ENCODE data around the gene ST7.

The ST7 gene

GRCh38 chr7:117035465-117035862 is 82.2 kb downstream of the ST7 start:
- H3K4me3 Mint-ChIP-seq: no peak overlapping the region
- no peak overlapping the region for H3K27ac Mint-ChIP-seq
- H3K9me3 Mint-ChIP-seq (ENCODE audit: low read depth): peaks cover 3% of the 10 kb centered on the region
- H3K27me3 Mint-ChIP-seq: no peaks in the 10 kb centered on the region
- no peaks in the 10 kb centered on the region for H3K4me1 Mint-ChIP-seq (ENCODE audit: low read depth)
- H3K36me3 Mint-ChIP-seq: peaks cover 2% of the 10 kb centered on the region

DNA sequence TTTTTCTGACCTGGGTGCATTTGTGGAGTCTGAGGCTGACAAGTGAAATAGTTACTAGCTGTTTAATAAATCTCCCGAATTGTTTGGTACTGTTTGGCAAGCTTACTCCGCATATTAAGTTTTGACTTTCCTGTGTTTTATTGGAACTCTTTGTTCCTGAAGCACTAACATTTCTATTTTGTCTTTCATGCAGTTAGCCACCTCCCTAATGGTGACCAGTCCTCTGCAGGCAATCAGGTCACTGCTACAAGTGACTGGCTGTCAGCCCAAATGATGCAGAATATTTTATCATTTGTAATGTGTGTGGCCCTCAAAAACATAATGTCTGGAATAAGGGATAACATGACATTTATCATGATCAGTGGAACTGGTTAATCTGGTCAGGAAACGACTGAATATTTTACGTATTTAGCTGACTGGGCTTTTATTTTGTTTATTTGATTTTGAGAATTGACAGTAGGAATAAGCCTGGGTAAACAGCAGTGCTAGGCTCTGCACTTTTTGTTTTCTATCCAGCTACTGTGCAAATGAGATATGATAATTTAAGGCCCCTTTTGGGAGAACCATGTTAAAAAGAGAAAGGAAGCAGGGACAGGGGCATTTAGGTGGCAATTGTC is 82.9 kb downstream of the ST7 start:
- no peaks in the 10 kb centered on the region for H3K9me3 Mint-ChIP-seq (ENCODE audit: low read depth)
- H3K4me3 Mint-ChIP-seq: no peak overlapping the region
- H3K4me1 Mint-ChIP-seq (ENCODE audit: low read depth): peaks cover 4% of the 10 kb centered on the region
- no peaks in the 10 kb centered on the region for H3K27me3 Mint-ChIP-seq
- H3K27ac Mint-ChIP-seq: no peak overlapping the region
- H3K36me3 Mint-ChIP-seq: no peaks in the 10 kb centered on the region

- H3K27ac Mint-ChIP-seq: no peak overlapping the region
- no peaks in the 10 kb centered on the region for H3K27me3 Mint-ChIP-seq
- H3K36me3 Mint-ChIP-seq: peaks cover 2% of the 10 kb centered on the region
- H3K4me3 Mint-ChIP-seq: no peak overlapping the region
- no peaks in the 10 kb centered on the region for H3K9me3 Mint-ChIP-seq (ENCODE audit: low read depth)
- peaks cover 5% of the 10 kb centered on the region for H3K4me1 Mint-ChIP-seq (ENCODE audit: low read depth)
Observed at GRCh38 chr7:117036836-117037235, 83.5 kb downstream of the ST7 start.

DNA sequence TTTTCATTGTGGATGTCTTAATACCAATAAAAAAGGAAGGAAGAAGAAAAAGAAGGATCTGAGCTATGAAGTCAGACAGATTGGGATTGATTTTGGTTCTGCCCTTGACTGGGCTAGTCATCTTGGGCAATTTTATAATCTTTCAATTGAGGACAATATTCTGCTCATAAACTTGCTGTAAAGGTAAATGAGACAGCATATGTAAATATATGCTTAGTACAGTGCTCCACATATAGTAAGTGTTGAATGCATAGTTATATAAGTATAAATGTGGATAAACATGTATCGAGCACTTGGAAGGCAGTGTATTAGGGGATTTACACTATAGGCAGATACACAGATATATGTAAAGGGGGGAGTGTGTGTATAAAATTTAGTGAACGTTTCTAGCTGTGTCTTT is 85.1 kb downstream of the ST7 start:
- peaks cover 5% of the 10 kb centered on the region for H3K4me1 Mint-ChIP-seq (ENCODE audit: low read depth)
- H3K9me3 Mint-ChIP-seq (ENCODE audit: low read depth): no peaks in the 10 kb centered on the region
- H3K4me3 Mint-ChIP-seq: no peak overlapping the region
- H3K27me3 Mint-ChIP-seq: no peaks in the 10 kb centered on the region
- H3K36me3 Mint-ChIP-seq: peaks cover 2% of the 10 kb centered on the region
- no peak overlapping the region for H3K27ac Mint-ChIP-seq

- H3K27ac Mint-ChIP-seq: no peak overlapping the region
- H3K4me1 Mint-ChIP-seq (ENCODE audit: low read depth): peaks cover 5% of the 10 kb centered on the region
- no peaks in the 10 kb centered on the region for H3K9me3 Mint-ChIP-seq (ENCODE audit: low read depth)
- H3K4me3 Mint-ChIP-seq: no peak overlapping the region
- H3K36me3 Mint-ChIP-seq: peaks cover 2% of the 10 kb centered on the region
- no peaks in the 10 kb centered on the region for H3K27me3 Mint-ChIP-seq
Observed at GRCh38 chr7:117041007-117041406, 87.7 kb downstream of the ST7 start.

- peaks cover 5% of the 10 kb centered on the region for H3K4me1 Mint-ChIP-seq (ENCODE audit: low read depth)
- no peak overlapping the region for H3K27ac Mint-ChIP-seq
- H3K4me3 Mint-ChIP-seq: no peak overlapping the region
- H3K36me3 Mint-ChIP-seq: peaks cover 5% of the 10 kb centered on the region
- H3K27me3 Mint-ChIP-seq: no peaks in the 10 kb centered on the region
- no peaks in the 10 kb centered on the region for H3K9me3 Mint-ChIP-seq (ENCODE audit: low read depth)
Observed at GRCh38 chr7:117041822-117042221, 88.5 kb downstream of the ST7 start.

DNA sequence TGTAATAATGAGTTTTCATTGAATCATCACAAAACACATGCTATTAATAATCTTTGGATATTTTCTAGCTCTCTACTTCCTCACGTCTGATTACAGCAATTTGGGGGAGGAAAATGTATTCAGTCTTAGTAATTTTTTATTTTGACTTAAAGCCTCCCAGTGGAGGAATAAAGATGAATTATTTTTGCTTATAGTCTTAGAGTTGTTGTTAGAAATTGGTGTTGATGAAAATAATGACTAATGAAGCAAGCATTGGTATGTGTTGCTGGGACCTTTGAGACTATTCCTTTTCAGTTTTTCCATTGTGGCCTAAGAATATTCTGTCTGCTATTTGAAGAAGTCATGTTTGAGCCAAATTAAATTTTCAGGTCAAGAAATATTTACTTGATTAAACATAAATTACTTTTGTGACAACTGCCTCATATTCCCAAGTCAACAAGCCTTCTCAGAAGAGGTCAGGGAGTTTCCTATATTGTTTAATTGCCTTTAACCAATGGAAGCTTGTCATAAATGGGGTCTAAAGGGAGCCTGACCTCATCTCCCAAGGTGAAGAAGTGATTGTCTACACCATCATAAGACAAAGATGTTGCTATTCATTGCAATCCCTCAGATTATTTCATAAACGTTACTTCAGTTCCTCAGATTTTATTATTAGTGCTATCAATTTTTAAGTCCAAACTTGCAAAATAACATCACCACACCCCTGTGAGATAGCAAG is 90.0 kb downstream of the ST7 start:
- H3K27ac Mint-ChIP-seq: no peak overlapping the region
- no peak overlapping the region for H3K4me3 Mint-ChIP-seq
- H3K27me3 Mint-ChIP-seq: no peaks in the 10 kb centered on the region
- H3K4me1 Mint-ChIP-seq (ENCODE audit: low read depth): peaks cover 11% of the 10 kb centered on the region
- no peaks in the 10 kb centered on the region for H3K9me3 Mint-ChIP-seq (ENCODE audit: low read depth)
- H3K36me3 Mint-ChIP-seq: peaks cover 5% of the 10 kb centered on the region

GRCh38 chr7:117044664-117045063 is 91.4 kb downstream of the ST7 start:
- H3K4me1 Mint-ChIP-seq (ENCODE audit: low read depth): peaks cover 25% of the 10 kb centered on the region
- no peaks in the 10 kb centered on the region for H3K27me3 Mint-ChIP-seq
- peaks cover 5% of the 10 kb centered on the region for H3K36me3 Mint-ChIP-seq
- H3K4me3 Mint-ChIP-seq: no peak overlapping the region
- no peak overlapping the region for H3K27ac Mint-ChIP-seq
- H3K9me3 Mint-ChIP-seq (ENCODE audit: low read depth): no peaks in the 10 kb centered on the region

DNA sequence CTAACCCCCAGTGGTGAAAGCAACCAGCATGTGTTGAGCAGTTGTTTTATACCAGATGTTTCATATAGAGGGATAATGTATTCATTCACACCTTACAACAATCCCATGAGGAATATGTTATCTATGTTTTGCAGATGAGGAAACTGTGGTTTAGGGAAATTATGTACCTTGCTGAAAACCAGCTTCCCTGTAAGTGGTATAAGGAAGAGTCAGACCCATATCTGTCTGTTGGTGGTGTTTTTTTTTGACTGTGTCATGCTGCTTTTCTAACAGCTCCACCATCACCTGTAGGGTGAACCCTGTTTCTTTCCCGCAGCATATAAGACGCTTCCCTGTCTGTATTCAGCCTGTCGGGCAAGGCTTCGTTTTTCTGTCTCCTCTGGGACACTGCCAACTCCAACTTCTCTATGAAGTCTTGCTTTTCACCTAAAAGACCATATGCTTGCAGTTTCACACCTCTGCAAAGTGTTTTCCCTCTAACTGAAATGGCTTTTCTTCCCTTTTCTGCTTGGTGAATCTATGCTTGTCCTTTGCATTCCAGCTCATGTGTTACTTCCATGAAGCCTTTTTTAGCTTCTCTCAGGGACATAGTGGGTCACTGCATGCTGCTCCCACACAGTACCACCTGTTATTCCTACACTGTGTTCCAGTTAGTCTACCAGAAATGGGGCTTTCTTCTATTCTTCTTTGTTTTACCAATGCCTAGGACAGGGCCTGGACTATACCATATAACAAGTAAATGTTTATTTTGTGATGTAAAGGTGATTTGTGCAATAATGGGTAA is 92.8 kb downstream of the ST7 start:
- Mint-ChIP-seq H3K36me3 (peaks cover 5% of the 10 kb centered on the region), H3K9me3 (ENCODE audit: low read depth) (no peaks in the 10 kb centered on the region), H3K4me1 (ENCODE audit: low read depth) (peaks cover 25% of the 10 kb centered on the region), H3K27me3 (no peaks in the 10 kb centered on the region), H3K4me3 (no peak overlapping the region), H3K27ac (no peak overlapping the region)

DNA sequence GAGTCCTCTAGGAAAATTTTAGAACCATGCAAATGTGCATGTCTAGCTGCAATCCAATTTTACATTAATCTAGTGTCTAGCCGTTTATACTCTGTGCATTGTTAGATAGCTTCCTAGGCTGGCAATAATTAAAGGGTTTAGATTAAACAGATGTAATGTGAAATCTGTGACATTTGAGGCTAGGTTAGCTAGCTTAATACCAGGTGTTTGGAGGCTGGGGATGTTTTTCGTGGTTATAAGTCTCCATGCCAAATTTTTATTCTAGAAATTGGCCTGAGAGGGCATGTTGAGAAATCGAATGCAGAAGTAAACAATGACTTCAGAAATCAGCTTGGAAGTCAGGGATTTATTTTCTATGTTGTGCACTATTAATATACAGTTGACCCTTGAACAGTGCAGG is 94.2 kb downstream of the ST7 start:
- Mint-ChIP-seq H3K9me3 (ENCODE audit: low read depth) (no peaks in the 10 kb centered on the region), H3K36me3 (peaks cover 3% of the 10 kb centered on the region), H3K27ac (no peak overlapping the region), H3K4me3 (no peak overlapping the region), H3K27me3 (no peaks in the 10 kb centered on the region), H3K4me1 (ENCODE audit: low read depth) (peaks cover 31% of the 10 kb centered on the region)

DNA sequence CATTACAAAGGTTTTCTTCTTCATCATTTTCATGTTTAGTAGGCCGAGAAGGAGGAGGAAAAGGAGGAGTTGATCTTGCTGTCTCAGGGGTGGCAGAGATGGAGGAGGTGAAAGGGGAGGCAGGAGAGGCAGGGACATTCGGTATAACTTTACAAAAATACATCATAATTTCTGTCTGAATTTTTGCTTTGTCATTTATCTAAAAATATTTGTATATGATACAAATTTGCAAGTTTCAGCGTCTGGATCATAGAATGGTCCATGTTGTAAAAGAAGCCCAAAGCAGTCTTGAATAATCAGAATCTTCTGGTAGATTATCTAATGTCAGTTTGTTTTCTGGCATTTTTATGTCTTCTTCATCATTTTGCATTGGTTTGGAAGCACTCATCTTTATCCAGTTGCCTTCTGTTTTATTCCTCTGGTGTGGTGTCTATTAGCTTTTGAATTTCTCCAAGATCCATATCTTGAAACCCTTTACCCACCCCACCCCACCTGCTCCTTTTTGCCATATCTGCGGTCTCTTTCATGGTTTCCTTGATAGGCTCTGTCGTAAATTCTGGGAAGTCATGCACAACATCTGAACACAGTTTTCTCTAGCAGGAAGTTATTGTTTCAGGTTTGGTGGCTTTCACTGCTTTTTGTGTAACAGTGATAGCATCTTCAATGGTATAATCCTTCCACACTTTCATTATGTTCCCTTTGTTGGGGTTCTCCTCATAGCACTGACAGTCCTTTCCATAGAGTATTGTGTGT is 95.0 kb downstream of the ST7 start:
- Mint-ChIP-seq H3K4me1 (ENCODE audit: low read depth) (peaks cover 31% of the 10 kb centered on the region), H3K36me3 (peaks cover 3% of the 10 kb centered on the region), H3K9me3 (ENCODE audit: low read depth) (no peaks in the 10 kb centered on the region), H3K4me3 (peak overlapping the region; percentile 57), H3K27me3 (no peaks in the 10 kb centered on the region), H3K27ac (peak overlapping the region; percentile 59)

GRCh38 chr7:117048882-117049281 is 95.6 kb downstream of the ST7 start:
- peaks cover 3% of the 10 kb centered on the region for H3K36me3 Mint-ChIP-seq
- peak overlapping the region; percentile 59 for H3K27ac Mint-ChIP-seq
- H3K4me1 Mint-ChIP-seq (ENCODE audit: low read depth): peaks cover 31% of the 10 kb centered on the region
- H3K4me3 Mint-ChIP-seq: peak overlapping the region; percentile 57
- no peaks in the 10 kb centered on the region for H3K9me3 Mint-ChIP-seq (ENCODE audit: low read depth)
- H3K27me3 Mint-ChIP-seq: no peaks in the 10 kb centered on the region

DNA sequence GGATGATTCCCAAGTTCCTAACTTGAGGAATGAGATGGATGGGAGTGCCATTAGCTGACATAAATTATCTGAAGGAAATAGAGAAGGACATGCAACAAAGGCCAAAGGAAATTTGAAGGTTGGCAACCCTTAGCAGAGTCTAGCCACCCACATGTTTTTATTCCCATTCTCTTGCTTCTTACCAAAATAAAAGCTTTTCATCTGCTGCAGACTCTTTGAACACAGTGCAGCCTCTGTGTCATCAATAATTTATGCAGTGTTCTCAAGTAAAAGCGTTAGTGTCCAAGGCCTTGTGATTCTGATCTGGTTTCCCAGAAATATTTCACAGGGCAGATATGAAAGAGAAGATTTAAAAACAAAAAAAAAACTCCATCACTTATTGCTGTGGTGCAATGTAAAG is 98.5 kb downstream of the ST7 start:
- Mint-ChIP-seq H3K4me1 (ENCODE audit: low read depth) (peaks cover 31% of the 10 kb centered on the region), H3K36me3 (peaks cover 5% of the 10 kb centered on the region), H3K9me3 (ENCODE audit: low read depth) (no peaks in the 10 kb centered on the region), H3K4me3 (no peak overlapping the region), H3K27me3 (peaks cover 2% of the 10 kb centered on the region), H3K27ac (no peak overlapping the region)

GRCh38 chr7:117053432-117053831 is 100.1 kb downstream of the ST7 start:
- no peak overlapping the region for H3K4me3 Mint-ChIP-seq
- no peak overlapping the region for H3K27ac Mint-ChIP-seq
- H3K36me3 Mint-ChIP-seq: peaks cover 7% of the 10 kb centered on the region
- H3K9me3 Mint-ChIP-seq (ENCODE audit: low read depth): no peaks in the 10 kb centered on the region
- peaks cover 23% of the 10 kb centered on the region for H3K4me1 Mint-ChIP-seq (ENCODE audit: low read depth)
- peaks cover 2% of the 10 kb centered on the region for H3K27me3 Mint-ChIP-seq

GRCh38 chr7:117061751-117062150 is 108.5 kb downstream of the ST7 start:
- H3K4me1 Mint-ChIP-seq (ENCODE audit: low read depth): no peaks in the 10 kb centered on the region
- H3K27me3 Mint-ChIP-seq: no peaks in the 10 kb centered on the region
- H3K27ac Mint-ChIP-seq: no peak overlapping the region
- no peaks in the 10 kb centered on the region for H3K9me3 Mint-ChIP-seq (ENCODE audit: low read depth)
- no peak overlapping the region for H3K4me3 Mint-ChIP-seq
- H3K36me3 Mint-ChIP-seq: peaks cover 10% of the 10 kb centered on the region

Data from activated naive CD8-positive, alpha-beta T cell (primary cell).